ENCODE results near the gene PRKCH. TPM values are rescaled to one million over a fixed set of nuclear protein-coding genes. Genes with fewer than 3 reads are reported as not detected.

The PRKCH gene
- total RNA-seq, 1 donor from 2014 or later = 18.4 TPM

GRCh38 chr14:61492474-61492873 is 171.1 kb downstream of the PRKCH start:
- intact Hi-C loops (cut with micrococcal nuclease) = no loop called here
- Histone ChIP-seq H3K27me3 (ENCODE audit: low read depth) (no peaks in the 10 kb centered on the region), H3K27ac (replicated peaks) (peak overlapping the region; percentile 9), H3K36me3 (peaks cover 2% of the 10 kb centered on the region), H3K9me3 (replicated peaks) (no peaks in the 10 kb centered on the region), H3K4me1 (peaks cover 48% of the 10 kb centered on the region), H3K4me3 (no peak overlapping the region)
- DNase-seq = no peak
- TF ChIP-seq CTCF (IDR thresholded peaks at IDR 0.05; ENCODE audit: borderline replicate concordance) = no peak

- no peaks in the 10 kb centered on the region for H3K9me3 ChIP-seq (replicated peaks)
- TF ChIP-seq CTCF (IDR thresholded peaks at IDR 0.05; ENCODE audit: borderline replicate concordance) = no peak
- no peak overlapping the region for H3K4me3 ChIP-seq
- H3K27ac ChIP-seq (replicated peaks) = no peak overlapping the region
- no peak for DNase-seq
- peaks cover 51% of the 10 kb centered on the region for H3K4me1 ChIP-seq
- H3K36me3 ChIP-seq = peaks cover 2% of the 10 kb centered on the region
- H3K27me3 ChIP-seq (ENCODE audit: low read depth) = no peaks in the 10 kb centered on the region
- intact Hi-C loops (cut with micrococcal nuclease) = no loop called here
Observed at GRCh38 chr14:61493239-61493638, 171.9 kb downstream of the PRKCH start.

- Histone ChIP-seq H3K9me3 (replicated peaks) (no peaks in the 10 kb centered on the region), H3K36me3 (peaks cover 2% of the 10 kb centered on the region), H3K4me3 (no peak overlapping the region), H3K4me1 (peaks cover 51% of the 10 kb centered on the region), H3K27me3 (ENCODE audit: low read depth) (no peaks in the 10 kb centered on the region), H3K27ac (replicated peaks) (no peak overlapping the region)
- no peak for DNase-seq
- intact Hi-C loops (cut with micrococcal nuclease) = no loop called here
- TF ChIP-seq CTCF (IDR thresholded peaks at IDR 0.05; ENCODE audit: borderline replicate concordance) = no peak
Observed at GRCh38 chr14:61494018-61494417, 172.6 kb downstream of the PRKCH start.

GRCh38 chr14:61495809-61496208 is 174.4 kb downstream of the PRKCH start:
- Histone ChIP-seq H3K27ac (replicated peaks) (no peak overlapping the region), H3K4me3 (no peak overlapping the region), H3K4me1 (peaks cover 39% of the 10 kb centered on the region), H3K27me3 (ENCODE audit: low read depth) (no peaks in the 10 kb centered on the region), H3K9me3 (replicated peaks) (no peaks in the 10 kb centered on the region), H3K36me3 (peaks cover 2% of the 10 kb centered on the region)
- intact Hi-C loops (cut with micrococcal nuclease) = no loop called here
- no peak for TF ChIP-seq CTCF (IDR thresholded peaks at IDR 0.05; ENCODE audit: borderline replicate concordance)
- no peak for DNase-seq

GRCh38 chr14:61498303-61498702 is 176.9 kb downstream of the PRKCH start:
- Histone ChIP-seq H3K9me3 (replicated peaks) (no peaks in the 10 kb centered on the region), H3K27me3 (ENCODE audit: low read depth) (no peaks in the 10 kb centered on the region), H3K4me1 (peaks cover 41% of the 10 kb centered on the region), H3K27ac (replicated peaks) (peak overlapping the region; percentile 54), H3K4me3 (no peak overlapping the region), H3K36me3 (peaks cover 1% of the 10 kb centered on the region)
- TF ChIP-seq CTCF (IDR thresholded peaks at IDR 0.05; ENCODE audit: borderline replicate concordance) = no peak
- intact Hi-C loops (cut with micrococcal nuclease) = no loop called here
- no peak for DNase-seq

GRCh38 chr14:61498811-61499210 is 177.4 kb downstream of the PRKCH start:
- Histone ChIP-seq H3K4me1 (peaks cover 41% of the 10 kb centered on the region), H3K36me3 (no peaks in the 10 kb centered on the region), H3K27me3 (ENCODE audit: low read depth) (no peaks in the 10 kb centered on the region), H3K9me3 (replicated peaks) (no peaks in the 10 kb centered on the region), H3K4me3 (no peak overlapping the region), H3K27ac (replicated peaks) (peak overlapping the region; percentile 54)
- intact Hi-C loops (cut with micrococcal nuclease) = no loop called here
- DNase-seq = no peak
- no peak for TF ChIP-seq CTCF (IDR thresholded peaks at IDR 0.05; ENCODE audit: borderline replicate concordance)

Data from left ventricle myocardium inferior (tissue), 1 donor.